Osteocyte (in vitro differentiated cells): Measurements from ENCODE around the gene MAGED4. TPM values are rescaled to one million over a fixed set of nuclear protein-coding genes. Genes with fewer than 3 reads are reported as not detected.

Experiments used
- DNase-seq: peaks from one replicate; pipeline ENCODE4 v3.0.0; 2021; ENCODE audit warnings: mixed read lengths; ENCODE audit not compliant: unreplicated experiment; ENCODE audit errors: extremely low spot score
- H3K27ac Mint-ChIP-seq: one replicate; pipeline ENCODE4 v1.8.0; 2021; ENCODE audit warnings: mild to moderate bottlenecking, mixed read lengths; ENCODE audit not compliant: unreplicated experiment
- H3K27me3 Mint-ChIP-seq: one replicate; pipeline ENCODE4 v1.8.0; 2021; ENCODE audit warnings: mixed read lengths; ENCODE audit not compliant: unreplicated experiment
- H3K36me3 Mint-ChIP-seq: one replicate; pipeline ENCODE4 v1.8.0; 2021; ENCODE audit warnings: mixed read lengths; ENCODE audit not compliant: unreplicated experiment
- H3K4me1 Mint-ChIP-seq: one replicate; pipeline ENCODE4 v1.8.0; 2021; ENCODE audit warnings: mixed read lengths; ENCODE audit not compliant: unreplicated experiment
- H3K4me3 Mint-ChIP-seq: one replicate; pipeline ENCODE4 v1.8.0; 2021; ENCODE audit warnings: mild to moderate bottlenecking, moderate library complexity, mixed read lengths; ENCODE audit not compliant: unreplicated experiment
- H3K9me3 Mint-ChIP-seq: one replicate; pipeline ENCODE4 v1.8.0; 2021; ENCODE audit warnings: mixed read lengths; ENCODE audit not compliant: unreplicated experiment
- total RNA-seq: library from RNA; stranded (reverse); gene quantifications from 2 replicates; pipeline ENCODE4 v1.2.1, GENCODE V29; 2021
- TF ChIP-seq, protein P1 (sequence below): fragments of 200-600 bp; sonication (generic); IDR thresholded peaks from 2 replicates; pipeline ENCODE4 v1.5.0; 2021; ENCODE audit warnings: antibody characterized with exemption, mild to moderate bottlenecking, moderate library complexity

MAGED4 gene
- total RNA-seq, 1 donor from 2014 or later = 98.9 TPM

GRCh38 chrX:52217494-52218160 is 32.9 kb downstream of the MAGED4 start:
- no peaks in the 10 kb centered on the region for H3K4me1 Mint-ChIP-seq
- no peak overlapping the region for H3K27ac Mint-ChIP-seq
- no peaks in the 10 kb centered on the region for H3K36me3 Mint-ChIP-seq
- H3K9me3 Mint-ChIP-seq = peaks cover 41% of the 10 kb centered on the region
- TF ChIP-seq, protein P1, sequence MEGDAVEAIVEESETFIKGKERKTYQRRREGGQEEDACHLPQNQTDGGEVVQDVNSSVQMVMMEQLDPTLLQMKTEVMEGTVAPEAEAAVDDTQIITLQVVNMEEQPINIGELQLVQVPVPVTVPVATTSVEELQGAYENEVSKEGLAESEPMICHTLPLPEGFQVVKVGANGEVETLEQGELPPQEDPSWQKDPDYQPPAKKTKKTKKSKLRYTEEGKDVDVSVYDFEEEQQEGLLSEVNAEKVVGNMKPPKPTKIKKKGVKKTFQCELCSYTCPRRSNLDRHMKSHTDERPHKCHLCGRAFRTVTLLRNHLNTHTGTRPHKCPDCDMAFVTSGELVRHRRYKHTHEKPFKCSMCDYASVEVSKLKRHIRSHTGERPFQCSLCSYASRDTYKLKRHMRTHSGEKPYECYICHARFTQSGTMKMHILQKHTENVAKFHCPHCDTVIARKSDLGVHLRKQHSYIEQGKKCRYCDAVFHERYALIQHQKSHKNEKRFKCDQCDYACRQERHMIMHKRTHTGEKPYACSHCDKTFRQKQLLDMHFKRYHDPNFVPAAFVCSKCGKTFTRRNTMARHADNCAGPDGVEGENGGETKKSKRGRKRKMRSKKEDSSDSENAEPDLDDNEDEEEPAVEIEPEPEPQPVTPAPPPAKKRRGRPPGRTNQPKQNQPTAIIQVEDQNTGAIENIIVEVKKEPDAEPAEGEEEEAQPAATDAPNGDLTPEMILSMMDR = no peak
- H3K4me3 Mint-ChIP-seq = no peak overlapping the region
- no peak for DNase-seq
- H3K27me3 Mint-ChIP-seq = no peaks in the 10 kb centered on the region

DNA sequence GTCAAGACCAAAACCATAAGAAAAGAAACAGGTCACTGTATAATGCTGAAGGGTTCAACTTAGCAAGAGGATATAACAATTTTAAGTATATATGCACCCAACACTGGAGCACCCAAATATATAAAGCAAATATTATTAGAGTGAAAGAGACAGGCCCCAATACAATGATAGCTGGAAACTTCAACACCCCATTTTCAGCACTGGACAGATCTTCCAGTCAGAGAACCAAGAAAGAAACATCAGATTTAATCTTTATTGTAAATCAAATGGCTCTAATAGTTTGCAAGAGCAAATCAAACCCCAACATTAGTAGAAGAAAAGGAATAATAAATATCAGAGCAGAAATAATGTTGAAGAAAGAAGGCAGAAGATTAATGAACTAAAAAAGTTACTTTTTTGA is 36.2 kb downstream of the MAGED4 start:
- H3K9me3 Mint-ChIP-seq = peaks cover 29% of the 10 kb centered on the region
- TF ChIP-seq, protein P1 = no peak
- H3K27ac Mint-ChIP-seq = no peak overlapping the region
- no peaks in the 10 kb centered on the region for H3K4me1 Mint-ChIP-seq
- no peak for DNase-seq
- H3K36me3 Mint-ChIP-seq = no peaks in the 10 kb centered on the region
- no peak overlapping the region for H3K4me3 Mint-ChIP-seq
- no peaks in the 10 kb centered on the region for H3K27me3 Mint-ChIP-seq

Other genes with a start within 250 kb of the MAGED4 start
- 131 and 134 TPM in 2 replicates for gene MAGED4B, start 115.7 kb upstream of the MAGED4 start, total RNA-seq
- gene XAGE2, start 184.1 kb downstream of the MAGED4 start, total RNA-seq = not detected in 2 replicates